Gastrocnemius medialis (tissue), 4 donors: ENCODE results near the gene CHST11. TPM values are rescaled to one million over a fixed set of nuclear protein-coding genes. Genes with fewer than 3 reads are reported as not detected.

Experiments
- ATAC-seq, 2 donors: fragments of 150-250 bp; one replicate each; pipeline ENCODE4 v1.9.1; 2016
- DNase-seq, 2 donors: peaks; one replicate each; pipeline ENCODE4 v3.0.0-alpha.2; 2019
- H3K27ac ChIP-seq, 4 donors: fragments of 200-600 bp; sonication (generic); 1 replicate in 1 of 4; 2 replicates in 3 of 4; pipeline ENCODE4 v1.5.1; 2016 to 2018; ENCODE audit warnings: mild to moderate bottlenecking in 2 of 4, moderate library complexity in 1 of 4
- H3K27me3 ChIP-seq, 3 donors: fragments of 200-600 bp; sonication (generic) in 2 of 3; 1 replicate in 1 of 3; 2 replicates in 2 of 3; pipeline versions ENCODE4 v1.5.1 to v1.6.0; 2016 to 2019; ENCODE audit warnings: mild to moderate bottlenecking in 1 of 3, moderate library complexity in 1 of 3
- H3K36me3 ChIP-seq, 2 donors: fragments of 200-600 bp; sonication (generic) in 1 of 2; one replicate each; pipeline ENCODE4 v1.5.1; 2017 to 2018
- H3K4me1 ChIP-seq, 2 donors: fragments of 200-600 bp; sonication (generic) in 1 of 2; one replicate each; pipeline ENCODE4 v1.5.1; 2016 to 2017; ENCODE audit warnings: mild to moderate bottlenecking in 2 of 2
- H3K4me3 ChIP-seq, 4 donors: fragments of 200-600 bp; sonication (generic) in 3 of 4; 1 replicate in 1 of 4; 2 replicates in 3 of 4; pipeline ENCODE4 v1.5.1; 2016 to 2019; ENCODE audit warnings: mild to moderate bottlenecking in 2 of 4
- H3K9me3 ChIP-seq, 3 donors: fragments of 200-600 bp; sonication (generic) in 2 of 3; 1 replicate in 1 of 3; 2 replicates in 2 of 3; pipeline ENCODE4 v1.5.1; 2016 to 2019
- POLR2A ChIP-seq, 2 donors: fragments of 450-650 bp; IDR thresholded peaks; one replicate each; pipeline ENCODE4 v1.6.1; 2017; ENCODE audit warnings: antibody characterized with exemption in 2 of 2, mild to moderate bottlenecking in 2 of 2, moderate library complexity in 2 of 2
- in situ Hi-C, 4 donors: fragments of 200-750 bp; cut with MboI; loops; one replicate each; pipeline versions ENCODE4 v1.15.0 to v1.8.0; 2017; ENCODE audit warnings: low sequenced_read_pairs in 4 of 4
- intact Hi-C: fragments of 100-400 bp; cut with DNase I; formaldehyde crosslinking; loops from one replicate; pipeline ENCODE4 v1.15.1; 2023; ENCODE audit warnings: low total_unique reads
- total RNA-seq, 4 donors: library from RNA; depleted of rRNA; stranded (reverse); fragments of >200 nt; gene quantifications; one replicate each; pipeline versions ENCODE4 v1.1.0 to v1.2.3, GENCODE V29; 2016
- TF ChIP-seq, protein P1 (sequence below), 5 experiments: fragments of 450-650 bp in 3 of 5; fragments of 200-600 bp in 2 of 5; sonication (generic) in 2 of 5; IDR thresholded peaks in 4 of 5; conservative IDR thresholded peaks in 1 of 5; 1 replicate in 4 of 5; 2 replicates in 1 of 5; pipeline ENCODE4 v1.5.1; 2016 to 2019; ENCODE audit warnings: antibody characterized with exemption in 5 of 5, mild to moderate bottlenecking in 3 of 5, moderate library complexity in 3 of 5

Gene CHST11
- total RNA-seq, 4 donors from 2014 or later: 0.17 to 2.1 (median 1.4) TPM

- in situ Hi-C loops (no loop called here), intact Hi-C loops (no loop called here)
- ATAC-seq (no peak), DNase-seq (no peak)
- Histone ChIP-seq H3K27ac (no peak overlapping the region), H3K4me1 (no peaks in the 10 kb centered on the region), H3K36me3 (no peaks in the 10 kb centered on the region), H3K9me3 (no peaks in the 10 kb centered on the region), H3K4me3 (no peak overlapping the region), H3K27me3 (no peaks in the 10 kb centered on the region)
- no peak for TF ChIP-seq POLR2A (IDR thresholded peaks at IDR 0.05)
- TF ChIP-seq, protein P1, sequence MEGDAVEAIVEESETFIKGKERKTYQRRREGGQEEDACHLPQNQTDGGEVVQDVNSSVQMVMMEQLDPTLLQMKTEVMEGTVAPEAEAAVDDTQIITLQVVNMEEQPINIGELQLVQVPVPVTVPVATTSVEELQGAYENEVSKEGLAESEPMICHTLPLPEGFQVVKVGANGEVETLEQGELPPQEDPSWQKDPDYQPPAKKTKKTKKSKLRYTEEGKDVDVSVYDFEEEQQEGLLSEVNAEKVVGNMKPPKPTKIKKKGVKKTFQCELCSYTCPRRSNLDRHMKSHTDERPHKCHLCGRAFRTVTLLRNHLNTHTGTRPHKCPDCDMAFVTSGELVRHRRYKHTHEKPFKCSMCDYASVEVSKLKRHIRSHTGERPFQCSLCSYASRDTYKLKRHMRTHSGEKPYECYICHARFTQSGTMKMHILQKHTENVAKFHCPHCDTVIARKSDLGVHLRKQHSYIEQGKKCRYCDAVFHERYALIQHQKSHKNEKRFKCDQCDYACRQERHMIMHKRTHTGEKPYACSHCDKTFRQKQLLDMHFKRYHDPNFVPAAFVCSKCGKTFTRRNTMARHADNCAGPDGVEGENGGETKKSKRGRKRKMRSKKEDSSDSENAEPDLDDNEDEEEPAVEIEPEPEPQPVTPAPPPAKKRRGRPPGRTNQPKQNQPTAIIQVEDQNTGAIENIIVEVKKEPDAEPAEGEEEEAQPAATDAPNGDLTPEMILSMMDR (IDR thresholded peaks at IDR 0.05 in 4 of 5, conservative IDR thresholded peaks at IDR 0.05 in 1 of 5): no peak
These were observed 126.6 kb downstream of the CHST11 start for GRCh38 chr12:104583301-104583700.

DNA sequence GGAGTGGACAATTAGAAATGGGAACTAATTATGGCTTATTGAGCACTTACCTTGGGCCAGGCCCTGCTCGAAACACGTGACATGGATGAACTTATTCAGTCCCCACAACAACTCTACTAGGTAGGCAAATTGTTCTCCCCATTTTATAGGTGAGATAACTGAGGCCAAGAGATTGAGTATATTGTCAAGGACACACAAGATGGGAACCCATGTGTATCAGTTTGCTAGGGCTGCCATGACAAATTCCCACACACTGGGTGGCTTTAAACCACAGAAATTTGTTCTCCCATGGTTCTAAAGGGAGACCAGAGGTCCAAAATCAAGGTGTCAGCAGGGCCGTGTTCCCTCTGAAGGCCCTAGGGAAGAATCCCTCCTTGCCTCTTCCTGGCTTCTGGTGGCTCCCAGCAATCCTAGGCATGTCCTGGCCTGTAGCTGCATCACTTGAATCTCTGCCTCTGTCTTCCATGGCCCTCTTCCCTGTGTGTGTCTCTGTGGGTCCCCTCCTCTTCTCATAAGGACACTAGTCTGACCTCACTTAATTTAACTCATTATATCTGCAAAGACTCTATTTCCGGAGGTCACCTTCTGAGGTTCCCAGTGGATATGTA lies 128.8 kb downstream of the CHST11 start:
- Histone ChIP-seq H3K27me3 (no peaks in the 10 kb centered on the region), H3K9me3 (no peaks in the 10 kb centered on the region), H3K4me1 (no peaks in the 10 kb centered on the region), H3K27ac (no peak overlapping the region), H3K4me3 (no peak overlapping the region), H3K36me3 (no peaks in the 10 kb centered on the region)
- DNase-seq (no peak), ATAC-seq (no peak)
- intact Hi-C loops: no loop called here
- TF ChIP-seq POLR2A (IDR thresholded peaks at IDR 0.05): no peak
- TF ChIP-seq, protein P1 (IDR thresholded peaks at IDR 0.05 in 4 of 5, conservative IDR thresholded peaks at IDR 0.05 in 1 of 5): no peak
- in situ Hi-C loops: no loop called here

- Histone ChIP-seq H3K27ac (no peak overlapping the region), H3K4me3 (no peak overlapping the region), H3K36me3 (no peaks in the 10 kb centered on the region), H3K27me3 (no peaks in the 10 kb centered on the region), H3K9me3 (no peaks in the 10 kb centered on the region), H3K4me1 (no peaks in the 10 kb centered on the region)
- in situ Hi-C loops (no loop called here), intact Hi-C loops (no loop called here)
- DNase-seq: no peak
- TF ChIP-seq, protein P1 (IDR thresholded peaks at IDR 0.05 in 4 of 5, conservative IDR thresholded peaks at IDR 0.05 in 1 of 5): no peak
- no peak for ATAC-seq
These were observed 129.7 kb downstream of the CHST11 start for GRCh38 chr12:104586351-104586919.

- no peak for ATAC-seq
- no peaks in the 10 kb centered on the region for H3K4me1 ChIP-seq
These were observed 131.5 kb downstream of the CHST11 start for GRCh38 chr12:104588047-104588920.

More at GRCh38 chr12:104588047-104588920, 131.5 kb downstream of the CHST11 start:
- Histone ChIP-seq H3K9me3 (no peaks in the 10 kb centered on the region), H3K36me3 (no peaks in the 10 kb centered on the region), H3K4me3 (no peak overlapping the region), H3K27me3 (no peaks in the 10 kb centered on the region), H3K27ac (no peak overlapping the region)
- DNase-seq: no peak
- no peak for TF ChIP-seq POLR2A (IDR thresholded peaks at IDR 0.05)
- TF ChIP-seq, protein P1 (IDR thresholded peaks at IDR 0.05 in 4 of 5, conservative IDR thresholded peaks at IDR 0.05 in 1 of 5): no peak
- in situ Hi-C loops (no loop called here), intact Hi-C loops (no loop called here)
